HFF-Myc (cell line): ENCODE measurements around the gene ACVRL1.

ENCODE experiments used
- DNase-seq: peaks from one replicate; pipeline ENCODE4 v3.0.0-alpha.2; 2011; ENCODE audit warnings: low read depth; ENCODE audit errors: extremely low read depth
- H3K4me3 ChIP-seq: replicated peaks from 2 replicates; pipeline ENCODE4 v1.5.1; 2011; ENCODE audit warnings: low read depth, mild to moderate bottlenecking, control low read depth, low read length
- CTCF ChIP-seq: IDR thresholded peaks from 2 replicates; pipeline ENCODE4 v1.5.1; 2012; ENCODE audit warnings: mild to moderate bottlenecking, low read depth, low read length, control low read depth; ENCODE audit errors: missing control alignments

The ACVRL1 gene

DNA sequence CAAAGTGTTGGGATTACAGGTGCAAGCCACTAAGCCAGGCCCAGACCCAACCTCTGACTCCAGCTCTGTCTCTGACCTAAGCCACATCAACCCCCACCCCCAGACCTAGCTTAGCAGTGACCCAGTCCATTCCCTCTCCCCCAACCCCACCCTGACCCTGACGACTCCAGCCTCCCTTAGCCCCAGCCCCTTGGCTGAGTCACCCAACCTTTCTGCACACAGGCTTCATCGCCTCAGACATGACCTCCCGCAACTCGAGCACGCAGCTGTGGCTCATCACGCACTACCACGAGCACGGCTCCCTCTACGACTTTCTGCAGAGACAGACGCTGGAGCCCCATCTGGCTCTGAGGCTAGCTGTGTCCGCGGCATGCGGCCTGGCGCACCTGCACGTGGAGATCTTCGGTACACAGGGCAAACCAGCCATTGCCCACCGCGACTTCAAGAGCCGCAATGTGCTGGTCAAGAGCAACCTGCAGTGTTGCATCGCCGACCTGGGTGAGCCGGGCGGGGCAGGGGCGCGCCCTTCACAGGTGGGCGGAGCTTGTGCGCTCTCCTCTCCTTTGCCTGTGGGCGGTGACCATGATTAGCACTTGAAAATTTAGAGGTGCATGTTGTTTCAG, 7.8 kb downstream of the ACVRL1 start:
- TF ChIP-seq CTCF = no peak
- no peak for DNase-seq

DNA sequence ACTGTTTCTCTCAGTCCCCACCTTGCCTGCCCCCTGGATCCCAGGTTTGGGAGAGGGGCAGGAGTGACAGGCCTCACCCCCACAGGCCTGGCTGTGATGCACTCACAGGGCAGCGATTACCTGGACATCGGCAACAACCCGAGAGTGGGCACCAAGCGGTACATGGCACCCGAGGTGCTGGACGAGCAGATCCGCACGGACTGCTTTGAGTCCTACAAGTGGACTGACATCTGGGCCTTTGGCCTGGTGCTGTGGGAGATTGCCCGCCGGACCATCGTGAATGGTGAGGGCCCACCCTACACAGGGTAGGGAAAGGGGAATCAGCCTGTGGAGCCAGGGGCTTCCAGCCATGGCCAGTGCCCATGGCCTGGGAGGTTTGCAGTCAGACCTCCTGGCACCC, 8.6 kb downstream of the ACVRL1 start:
- no peak overlapping the region for H3K4me3 ChIP-seq
- no peak for DNase-seq
- no peak for TF ChIP-seq CTCF

More for the DNA sequence above, 7.8 kb downstream of the ACVRL1 start:
- H3K4me3 ChIP-seq = no peak overlapping the region

DNA sequence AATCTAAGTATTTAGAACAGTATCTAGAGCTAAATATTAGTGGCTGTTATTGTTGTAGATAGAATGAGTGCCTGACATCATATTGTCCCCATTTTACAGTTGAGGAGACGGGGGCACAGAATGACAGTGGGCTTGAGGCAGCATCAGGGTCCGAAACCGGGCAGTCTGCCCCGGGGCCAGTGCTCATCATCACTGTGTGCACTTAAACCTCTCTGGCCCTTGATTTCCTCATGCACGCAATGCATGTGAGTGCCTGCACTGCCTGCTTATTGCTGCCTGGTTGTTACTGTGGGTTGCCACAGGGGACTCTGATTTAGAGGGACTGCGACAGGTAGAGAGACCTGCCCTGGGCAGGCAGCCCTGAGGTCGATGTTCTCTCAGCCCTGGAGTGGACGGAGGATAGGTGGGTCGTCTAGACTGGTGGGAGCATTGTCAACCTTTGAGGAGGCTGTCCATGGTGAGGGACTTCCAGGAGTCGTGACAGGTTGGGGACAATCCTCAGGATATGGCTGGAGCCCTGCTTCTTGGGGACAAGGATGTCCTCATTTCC, 9.8 kb downstream of the ACVRL1 start:
- no peak overlapping the region for H3K4me3 ChIP-seq
- no peak for DNase-seq
- TF ChIP-seq CTCF = no peak

- no peak for TF ChIP-seq CTCF
- no peak overlapping the region for H3K4me3 ChIP-seq
- DNase-seq = no peak
Measured at GRCh38 chr12:51917746-51918453, 10.6 kb downstream of the ACVRL1 start.

GRCh38 chr12:51920046-51920445, 12.7 kb downstream of the ACVRL1 start:
- no peak for DNase-seq
- TF ChIP-seq CTCF = no peak
- no peak overlapping the region for H3K4me3 ChIP-seq

GRCh38 chr12:51921017-51921725, 13.9 kb downstream of the ACVRL1 start:
- DNase-seq = no peak
- no peak overlapping the region for H3K4me3 ChIP-seq
- no peak for TF ChIP-seq CTCF
